GM21515 (cell line): Measurements from ENCODE around the gene FAM111A.

Experiments used
- ATAC-seq: cut with Tn5 transposase; IDR thresholded peaks from one replicate; pipeline ENCODE4 v1.9.1; 2021; ENCODE audit not compliant: unreplicated experiment

FAM111A gene

DNA sequence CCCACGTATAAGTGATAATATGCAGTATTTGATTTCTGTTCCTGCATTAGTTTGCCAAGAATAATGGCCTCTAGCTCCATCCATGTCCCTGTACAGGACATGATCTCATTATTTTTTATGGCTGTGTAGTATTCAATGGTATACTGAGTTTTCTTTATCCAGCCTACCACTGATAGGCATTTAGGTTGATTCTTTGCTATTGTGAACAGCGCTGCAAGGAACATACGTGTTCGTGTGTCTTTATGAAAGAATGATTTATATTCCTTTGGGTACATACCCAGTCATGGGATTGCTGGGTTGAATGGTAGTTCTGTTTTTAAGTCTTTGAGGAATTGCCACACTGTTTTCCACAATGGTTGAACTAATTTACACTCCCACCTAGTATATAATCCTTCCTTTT, 1.5 kb upstream of the FAM111A start:
- ATAC-seq, result no peak

- no peak for ATAC-seq
These were observed 789 bp upstream of the FAM111A start for GRCh38 chr11:59141673-59142460.

DNA sequence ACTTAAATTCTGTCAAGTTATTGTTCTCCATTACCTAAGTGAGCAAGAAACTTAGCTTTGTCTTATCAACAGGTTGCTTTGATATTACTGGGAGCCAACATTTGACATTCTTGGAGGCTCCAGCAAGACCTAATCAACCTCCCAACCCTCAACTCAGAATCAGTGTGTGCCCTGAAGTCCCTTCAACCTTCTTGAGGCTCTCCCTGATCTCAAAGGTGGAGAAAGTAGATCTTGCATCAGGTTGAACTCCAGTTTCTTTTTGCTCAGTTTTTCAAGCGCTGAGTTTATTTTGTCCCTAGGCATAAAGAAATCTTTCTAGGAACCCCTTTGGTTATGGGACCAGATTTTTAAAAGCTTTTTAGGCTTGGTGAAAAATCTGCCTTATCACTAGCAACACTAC, 1.4 kb downstream of the FAM111A start:
- no peak for ATAC-seq

DNA sequence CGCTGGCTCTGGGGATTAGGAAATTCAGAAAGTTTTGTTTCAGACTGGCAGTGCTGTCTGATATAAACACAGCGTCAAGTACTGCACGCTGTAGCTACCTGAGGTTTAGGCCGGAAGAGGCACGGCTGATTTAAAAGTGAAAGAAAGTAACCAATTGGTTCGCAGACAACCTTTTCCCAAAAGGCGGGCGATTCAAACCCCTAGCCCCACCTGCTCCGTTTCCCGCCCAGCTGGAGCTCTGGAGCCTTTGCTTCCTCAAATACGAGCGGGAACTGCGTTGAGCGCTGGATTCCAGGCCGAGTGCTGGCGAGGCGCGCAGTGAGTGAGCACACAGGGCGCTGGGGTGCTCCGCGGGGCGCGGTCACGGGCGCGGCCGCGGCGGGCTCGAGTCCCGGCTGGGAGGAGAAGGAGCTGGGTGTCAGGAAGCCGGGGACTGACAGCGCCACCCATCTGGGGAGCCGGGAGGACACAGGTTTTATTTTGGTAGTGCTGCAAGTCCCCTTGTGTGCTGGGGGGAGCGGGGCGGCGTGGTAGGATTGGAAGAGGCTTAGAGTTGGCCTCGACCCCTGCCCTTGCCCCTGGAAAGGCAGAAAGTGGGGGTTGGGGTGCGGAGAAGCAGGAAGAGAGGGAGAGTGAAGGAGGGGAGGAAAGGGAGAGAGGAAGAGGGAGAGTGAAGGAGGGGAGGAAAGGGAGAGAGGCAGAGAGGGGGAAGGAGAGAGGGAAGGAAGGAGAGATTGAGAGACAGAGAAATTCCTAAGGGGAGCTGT, 2.1 kb downstream of the FAM111A start:
- ATAC-seq, result peak; percentile 57

GRCh38 chr11:59145534-59145933, 2.9 kb downstream of the FAM111A start:
- ATAC-seq, result no peak

DNA sequence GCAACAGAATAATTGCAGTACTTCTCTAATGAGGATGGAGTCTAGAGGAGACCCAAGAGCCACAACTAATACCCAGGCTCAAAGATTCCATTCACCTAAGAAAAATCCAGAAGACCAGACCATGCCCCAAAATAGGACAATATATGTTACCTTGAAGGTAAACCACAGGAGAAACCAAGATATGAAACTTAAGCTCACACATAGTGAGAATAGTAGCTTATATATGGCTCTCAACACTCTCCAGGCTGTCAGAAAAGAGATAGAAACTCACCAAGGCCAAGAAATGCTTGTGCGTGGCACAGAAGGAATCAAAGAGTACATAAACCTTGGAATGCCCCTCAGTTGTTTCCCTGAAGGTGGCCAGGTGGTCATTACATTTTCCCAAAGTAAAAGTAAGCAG, 9.1 kb downstream of the FAM111A start:
- peak; percentile 55 for ATAC-seq

GRCh38 chr11:59152312-59152951, 9.8 kb downstream of the FAM111A start:
- ATAC-seq, result peak; percentile 80

- no peak for ATAC-seq
These were observed 12.0 kb downstream of the FAM111A start for GRCh38 chr11:59154610-59155009.

- ATAC-seq, result no peak
These were observed 14.8 kb downstream of the FAM111A start for GRCh38 chr11:59157433-59157832.

GRCh38 chr11:59158206-59159068, 15.8 kb downstream of the FAM111A start:
- peak; percentile 81 for ATAC-seq

- no peak for ATAC-seq
These were observed 21.4 kb downstream of the FAM111A start for GRCh38 chr11:59164028-59164427.

- peak; percentile 75 for ATAC-seq
These were observed 29.1 kb downstream of the FAM111A start, which contains the start of gene DTX4 for GRCh38 chr11:59171508-59172322. DTX4 (plus strand) TSS chr11:59172132; CDS start chr11:59172596, 464 bp downstream.

DNA sequence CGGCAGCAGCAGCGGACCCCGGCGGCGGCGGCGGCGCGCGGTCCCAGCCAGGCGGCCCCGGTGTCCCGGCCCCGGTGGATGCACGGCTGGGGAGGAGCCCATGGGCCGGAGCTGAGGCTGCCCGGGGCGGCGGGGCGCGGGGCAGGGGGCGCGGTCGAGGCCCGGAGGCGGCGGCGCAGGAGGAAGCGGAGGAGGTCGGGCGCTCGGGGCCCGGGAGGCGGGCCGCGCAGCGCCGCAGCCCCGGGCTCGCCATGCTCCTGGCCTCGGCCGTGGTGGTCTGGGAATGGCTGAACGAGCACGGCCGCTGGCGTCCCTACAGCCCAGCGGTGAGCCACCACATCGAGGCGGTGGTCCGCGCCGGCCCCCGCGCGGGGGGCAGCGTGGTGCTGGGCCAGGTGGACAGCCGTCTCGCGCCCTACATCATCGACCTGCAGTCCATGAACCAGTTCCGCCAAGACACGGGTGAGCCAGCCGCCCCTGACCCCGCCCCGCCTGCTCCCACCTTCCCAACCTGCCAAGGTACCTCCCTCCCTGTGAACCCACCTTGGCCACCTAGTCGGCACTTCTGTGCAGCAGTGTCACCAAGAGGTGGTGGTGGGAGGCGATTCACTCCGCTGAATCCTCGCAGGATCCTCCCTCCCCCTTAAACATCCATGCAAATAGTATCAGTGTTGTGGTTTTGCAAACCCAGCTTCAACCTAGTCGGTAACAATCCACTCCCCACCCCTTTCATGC, 29.9 kb downstream of the FAM111A start:
- ATAC-seq, result peak; percentile 31

DNA sequence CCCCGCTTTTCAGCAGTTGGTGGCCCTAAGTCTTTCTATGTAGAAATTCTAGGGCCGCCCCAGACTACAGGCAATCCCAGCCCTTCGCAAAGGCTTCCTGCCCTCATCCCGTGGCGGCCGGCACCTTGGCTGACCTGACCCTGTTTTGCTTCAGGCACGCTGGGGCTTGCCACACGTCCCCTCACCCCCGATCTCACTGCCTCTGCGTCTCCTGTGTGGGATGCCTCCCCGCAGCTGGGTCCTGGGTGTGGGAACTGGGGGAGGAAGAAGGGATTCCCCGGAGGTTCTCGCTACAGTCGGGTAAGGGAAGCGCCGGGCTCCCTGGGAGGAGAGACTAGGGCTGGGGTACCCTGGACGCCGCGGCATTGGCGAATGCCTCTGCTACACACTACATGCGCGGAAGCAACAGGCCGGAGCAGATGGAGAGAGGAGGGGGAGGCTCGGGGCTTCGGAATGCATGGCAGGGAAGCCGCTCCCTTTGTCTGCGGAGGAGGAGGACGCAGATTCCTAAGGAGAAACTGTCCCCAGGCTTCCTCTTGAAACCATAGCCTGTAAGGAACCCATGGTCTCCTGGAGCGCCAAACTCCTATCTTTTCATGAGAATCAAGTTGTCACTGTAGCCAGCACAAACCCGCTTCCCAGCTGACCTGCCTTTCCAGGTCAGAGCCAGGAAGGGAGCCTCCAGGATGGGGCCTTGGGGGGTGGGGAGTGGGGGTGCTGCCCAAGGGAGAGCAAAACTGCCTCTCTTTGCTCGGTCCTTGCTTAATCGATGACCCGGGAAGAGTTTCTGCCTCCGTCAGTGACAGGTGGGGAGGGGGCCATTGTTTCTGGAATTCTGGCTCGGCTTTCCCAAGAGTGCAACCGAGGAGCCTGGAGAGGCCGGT, 30.7 kb downstream of the FAM111A start:
- ATAC-seq, result peak; percentile 2

- no peak for ATAC-seq
These were observed 31.5 kb downstream of the FAM111A start for GRCh38 chr11:59173964-59174663.

DNA sequence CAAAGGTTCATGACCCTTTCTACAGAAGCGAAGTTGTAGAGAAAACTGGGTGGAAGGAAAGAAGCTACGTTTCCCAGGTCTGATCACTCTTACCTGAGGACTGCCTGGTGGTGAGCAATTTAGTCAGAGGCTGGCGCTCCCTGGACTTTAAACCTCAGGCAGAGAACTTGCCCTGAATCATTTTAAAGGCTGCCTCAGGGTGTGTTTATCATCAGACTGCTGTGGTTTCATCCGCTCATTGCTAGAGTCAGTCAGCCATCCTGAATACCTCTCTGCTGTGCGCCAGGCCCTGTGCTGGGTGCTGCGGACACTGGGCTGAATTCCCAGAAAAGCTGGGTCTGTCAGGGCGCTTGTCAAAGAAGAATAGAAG, 32.0 kb downstream of the FAM111A start:
- ATAC-seq, result no peak

- ATAC-seq, result no peak
These were observed 32.4 kb downstream of the FAM111A start for GRCh38 chr11:59175091-59175501.

- no peak for ATAC-seq
These were observed 33.7 kb downstream of the FAM111A start for GRCh38 chr11:59176330-59176729.
